Measurements from ENCODE around the gene WHRN. TPM values are rescaled to one million over a fixed set of nuclear protein-coding genes. Genes with fewer than 3 reads are reported as not detected.

WHRN gene
- total and polyA plus RNA-seq, 9 of the 15 experiments (the other 6 are each of a cell fraction or from before 2014, with no cell fraction given) = 0.31 to 14.1 (median 3.0) TPM

GRCh38 chr9:114493521-114494184, 11.6 kb downstream of the WHRN start (continued):
- TF ChIP-seq YY1 (IDR thresholded peaks at IDR 0.05; ENCODE audit: borderline replicate concordance in 1 of 3, control insufficient read depth in 1 of 3, extremely low read depth in 1 of 3, insufficient read depth in 3 of 3, insufficient read length in 1 of 3, insufficient replicate concordance in 2 of 3, low read depth in 1 of 3, low read length in 2 of 3) = no peak
- TF ChIP-seq ILF3 (IDR thresholded peaks at IDR 0.05; ENCODE audit: borderline replicate concordance) = no peak
- TF ChIP-seq POLR2B (IDR thresholded peaks at IDR 0.05; ENCODE audit: low read depth, partially characterized antibody) = no peak
- no peak for TF ChIP-seq KAT8 (IDR thresholded peaks at IDR 0.05; ENCODE audit: low read depth)
- peak; percentile 91 for TF ChIP-seq CBFA2T3 (IDR thresholded peaks at IDR 0.05)
- TF ChIP-seq SMARCB1 (IDR thresholded peaks at IDR 0.05; ENCODE audit: insufficient read length, low read depth) = no peak
- TF ChIP-seq HNRNPLL (IDR thresholded peaks at IDR 0.05; ENCODE audit: low read depth, low read length, poor library complexity, severe bottlenecking) = no peak
- no peak for TF ChIP-seq GABPA (tag; conservative IDR thresholded peaks at IDR 0.05; ENCODE audit: low read depth)
- no peak for TF ChIP-seq ELF4 (CRISPR knock-in tag; IDR thresholded peaks at IDR 0.05)
- TF ChIP-seq SMARCE1 (IDR thresholded peaks at IDR 0.05) = peak; percentile 71; the same call in 1 of the 2 replicates
- no peak for TF ChIP-seq MCM5 (IDR thresholded peaks at IDR 0.05; ENCODE audit: low read depth)
- no peak for TF ChIP-seq CEBPZ (IDR thresholded peaks at IDR 0.05; ENCODE audit: borderline replicate concordance, low read depth, low read length)
- no peak for TF ChIP-seq CBX5 (IDR thresholded peaks at IDR 0.05; ENCODE audit: borderline replicate concordance, low read depth)
- TF ChIP-seq PML (IDR thresholded peaks at IDR 0.05; ENCODE audit: low read length) = peak; percentile 31; the same call in 1 of the 2 replicates
- no peak for TF ChIP-seq TARDBP (IDR thresholded peaks at IDR 0.05)
- TF ChIP-seq NUFIP1 (IDR thresholded peaks at IDR 0.05; ENCODE audit: partially characterized antibody) = no peak
- TF ChIP-seq RAD21 (CRISPR knock-in tag; conservative IDR thresholded peaks at IDR 0.05 in 1 of 2, IDR thresholded peaks at IDR 0.05 in 1 of 2) = no peak
- TF ChIP-seq ZNF79 (CRISPR knock-in tag; IDR thresholded peaks at IDR 0.05; ENCODE audit: low read depth) = no peak
- 0 out of 2 replicates have a peak, but pooled peaks have one; percentile 46 for TF ChIP-seq NCOA1 (IDR thresholded peaks at IDR 0.05; ENCODE audit: low read depth)
- no peak for TF ChIP-seq HDAC6 (IDR thresholded peaks at IDR 0.05; ENCODE audit: low read depth, low read length)
- no peak for TF ChIP-seq ZNF75A (CRISPR knock-in tag; IDR thresholded peaks at IDR 0.05)
- peak in 1 of 2 experiments; percentile 23; a peak in 1 of 4 replicates for TF ChIP-seq ZNF639 (CRISPR knock-in tag; conservative IDR thresholded peaks at IDR 0.05 in 1 of 2, IDR thresholded peaks at IDR 0.05 in 1 of 2)
- TF ChIP-seq FIP1L1 (IDR thresholded peaks at IDR 0.05; ENCODE audit: low read depth, low read length, poor library complexity, severe bottlenecking) = no peak

All from K562 (cell line).